ENCODE measurements around the gene C13orf46. TPM values are rescaled to one million over a fixed set of nuclear protein-coding genes. Genes with fewer than 3 reads are reported as not detected.

Gene C13orf46
- 0.03 to 0.10 TPM in 2 of 3 replicates, not detected in the other for polyA plus RNA-seq
- not detected for polyA plus RNA-seq (2011; ENCODE audit: low read depth)
- polyA plus RNA-seq (2011; cell fraction: cytosol; rRNA removed): 0.04 and 0.08 TPM in 2 replicates
- polyA plus RNA-seq (2011; cell fraction: nucleus; rRNA removed): 0.32 and 0.92 TPM in 2 replicates
- polyA plus RNA-seq (2012; ENCODE audit: low replicate concordance): 0.03 and 0.06 TPM in 2 replicates
- polyA minus RNA-seq: 0.19 to 2.3 TPM (median 1.0 TPM) in 3 replicates
- not detected for polyA minus RNA-seq (2011; cell fraction: cytosol; rRNA and poly(A)+ RNA removed)
- polyA minus RNA-seq (2011; cell fraction: nucleus; rRNA and poly(A)+ RNA removed): 0.31 and 0.42 TPM in 2 replicates

DNA sequence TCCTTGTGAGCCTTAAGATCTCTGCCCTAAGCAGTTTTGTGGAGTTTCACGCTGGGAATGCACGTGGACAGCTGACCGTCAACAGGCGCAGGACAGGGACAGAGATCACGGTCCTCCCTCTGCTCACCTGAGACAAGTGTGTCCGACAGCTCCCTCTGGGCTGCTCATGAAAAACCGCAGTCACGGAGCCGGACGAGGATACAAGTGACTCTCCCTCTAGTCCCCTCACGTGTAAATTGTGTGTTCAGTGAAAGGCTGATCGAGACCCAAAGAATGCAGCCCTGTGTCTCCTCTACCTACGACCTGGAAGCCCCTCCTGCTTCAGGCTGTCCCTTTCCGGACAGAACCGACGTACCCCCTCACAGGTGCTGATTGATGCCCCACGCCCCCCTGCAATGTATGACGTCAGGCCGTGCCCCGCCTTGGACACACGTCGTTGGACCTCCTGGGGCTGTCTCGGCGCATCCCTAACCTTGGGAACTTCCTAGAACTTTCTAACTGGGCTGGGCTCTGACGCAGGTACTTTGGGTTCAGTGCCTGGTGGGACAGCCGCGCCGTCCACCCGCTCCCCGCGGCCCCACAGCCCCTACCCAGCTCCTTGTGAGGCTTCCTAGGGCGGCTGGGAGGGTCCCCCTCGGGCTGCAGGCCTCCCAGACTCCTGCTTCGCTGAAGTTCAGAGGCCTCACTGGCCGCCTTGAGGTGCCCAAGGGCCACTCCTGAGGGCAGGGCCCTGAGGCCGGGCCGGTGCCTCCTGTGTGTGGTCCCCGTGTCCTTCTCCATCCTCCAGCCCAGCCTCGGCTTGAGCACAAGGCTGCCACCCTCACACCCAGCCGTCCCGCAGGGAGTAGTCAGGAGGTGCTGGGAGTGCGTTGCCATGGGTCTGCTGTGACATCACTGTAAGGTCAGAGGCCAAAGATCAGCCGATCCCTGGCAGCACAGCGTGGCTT is at the start of gene C13orf46:
Gene C13orf46, minus strand, starts transcription at position 859 of the 947 bp plus-strand sequence. Its CDS starts 79 bp downstream, at position 780.
- dilution Hi-C loops (cut with MboI; ENCODE audit: extremely low pct_ligation_motif_present, low sequenced_read_pairs): no loop called here
- H3K36me3 ChIP-seq (ENCODE audit: control insufficient read depth in 2 of 2, extremely low read depth in 1 of 2, insufficient read depth in 2 of 2, low read length in 2 of 2): peaks cover 0 to 1% of the 10 kb centered on the region in 2 experiments
- no peaks in the 10 kb centered on the region for H3K79me2 ChIP-seq (ENCODE audit: control insufficient read depth, insufficient read depth, low read length)
- TF ChIP-seq, protein P1, sequence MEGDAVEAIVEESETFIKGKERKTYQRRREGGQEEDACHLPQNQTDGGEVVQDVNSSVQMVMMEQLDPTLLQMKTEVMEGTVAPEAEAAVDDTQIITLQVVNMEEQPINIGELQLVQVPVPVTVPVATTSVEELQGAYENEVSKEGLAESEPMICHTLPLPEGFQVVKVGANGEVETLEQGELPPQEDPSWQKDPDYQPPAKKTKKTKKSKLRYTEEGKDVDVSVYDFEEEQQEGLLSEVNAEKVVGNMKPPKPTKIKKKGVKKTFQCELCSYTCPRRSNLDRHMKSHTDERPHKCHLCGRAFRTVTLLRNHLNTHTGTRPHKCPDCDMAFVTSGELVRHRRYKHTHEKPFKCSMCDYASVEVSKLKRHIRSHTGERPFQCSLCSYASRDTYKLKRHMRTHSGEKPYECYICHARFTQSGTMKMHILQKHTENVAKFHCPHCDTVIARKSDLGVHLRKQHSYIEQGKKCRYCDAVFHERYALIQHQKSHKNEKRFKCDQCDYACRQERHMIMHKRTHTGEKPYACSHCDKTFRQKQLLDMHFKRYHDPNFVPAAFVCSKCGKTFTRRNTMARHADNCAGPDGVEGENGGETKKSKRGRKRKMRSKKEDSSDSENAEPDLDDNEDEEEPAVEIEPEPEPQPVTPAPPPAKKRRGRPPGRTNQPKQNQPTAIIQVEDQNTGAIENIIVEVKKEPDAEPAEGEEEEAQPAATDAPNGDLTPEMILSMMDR (optimal IDR thresholded peaks at IDR 0.05 in 1 of 3, IDR thresholded peaks at IDR 0.05 in 1 of 3, conservative IDR thresholded peaks at IDR 0.05 in 1 of 3; ENCODE audit: extremely low read depth in 1 of 3, insufficient read depth in 2 of 3, low read length in 3 of 3): no peak
- no peak for TF ChIP-seq EZH2 (IDR thresholded peaks at IDR 0.05; ENCODE audit: low read length)
- H3K27ac ChIP-seq (ENCODE audit: control insufficient read depth, insufficient read depth, low read length): no peak within 1 kb of the TSS
- H4K20me1 ChIP-seq (ENCODE audit: control insufficient read depth, extremely low read depth, insufficient read depth, low read length): no peaks in the 10 kb centered on the region
- no peaks in the 10 kb centered on the region for H3K9me3 ChIP-seq (ENCODE audit: control insufficient read depth, low read depth, low read length)
- no peak within 1 kb of the TSS for H3K9ac ChIP-seq (ENCODE audit: control insufficient read depth, extremely low read depth, insufficient read depth, low read length)
- no peak within 1 kb of the TSS for H3K4me2 ChIP-seq (ENCODE audit: control insufficient read depth, extremely low read depth, insufficient read depth, low read depth, low read length)
- no peak within 1 kb of the TSS for H3K4me3 ChIP-seq (ENCODE audit: control insufficient read depth in 2 of 3, extremely low read depth in 1 of 3, insufficient read depth in 2 of 3, low read depth in 1 of 3, low read length in 3 of 3)
- FAIRE-seq: no peak
- no peak within 1 kb of the TSS for H2AFZ ChIP-seq (ENCODE audit: control insufficient read depth, low read length)
- H3K9me1 ChIP-seq (ENCODE audit: control insufficient read depth, extremely low read depth, insufficient read depth, low read length): no peaks in the 10 kb centered on the region
- DNase-seq (ENCODE audit: low read depth, low spot score): no peak
- H3K4me1 ChIP-seq (ENCODE audit: control insufficient read depth, extremely low read depth, insufficient read depth, low read length): peaks cover 23% of the 10 kb centered on the region
- H3K27me3 ChIP-seq (ENCODE audit: control insufficient read depth, extremely low read depth, insufficient read depth, low read length): peaks cover 12% of the 10 kb centered on the region

DNA sequence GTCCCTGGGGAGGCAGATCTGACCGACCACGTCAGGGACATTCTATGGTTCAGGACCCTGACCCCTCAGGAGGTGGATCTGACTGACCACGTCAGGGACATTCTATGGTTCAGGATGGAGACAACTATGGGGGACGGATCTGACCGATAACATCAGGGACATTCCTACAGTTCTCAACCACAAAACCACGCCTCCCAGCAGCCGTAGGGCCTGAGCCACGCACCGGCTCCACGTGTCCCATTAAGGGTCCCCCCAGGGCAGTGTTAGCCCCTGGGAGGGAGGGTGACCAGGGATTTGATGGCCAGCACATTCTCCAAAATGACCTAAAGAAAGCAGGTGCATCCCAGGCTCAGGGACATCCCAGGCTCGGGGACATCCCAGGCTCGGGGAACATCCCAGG is 49.0 kb upstream of the C13orf46 start:
- H3K4me3 ChIP-seq (ENCODE audit: control insufficient read depth in 2 of 3, extremely low read depth in 1 of 3, insufficient read depth in 2 of 3, low read depth in 1 of 3, low read length in 3 of 3): no peak overlapping the region
- H3K4me1 ChIP-seq (ENCODE audit: control insufficient read depth, extremely low read depth, insufficient read depth, low read length): no peaks in the 10 kb centered on the region
- H3K27ac ChIP-seq (ENCODE audit: control insufficient read depth, insufficient read depth, low read length): no peak overlapping the region
- no peaks in the 10 kb centered on the region for H3K79me2 ChIP-seq (ENCODE audit: control insufficient read depth, insufficient read depth, low read length)
- no peak overlapping the region for H3K4me2 ChIP-seq (ENCODE audit: control insufficient read depth, extremely low read depth, insufficient read depth, low read depth, low read length)
- dilution Hi-C loops (cut with MboI; ENCODE audit: extremely low pct_ligation_motif_present, low sequenced_read_pairs): no loop called here
- H3K9ac ChIP-seq (ENCODE audit: control insufficient read depth, extremely low read depth, insufficient read depth, low read length): no peak overlapping the region
- no peaks in the 10 kb centered on the region for H3K27me3 ChIP-seq (ENCODE audit: control insufficient read depth, extremely low read depth, insufficient read depth, low read length)
- no peaks in the 10 kb centered on the region for H3K9me1 ChIP-seq (ENCODE audit: control insufficient read depth, extremely low read depth, insufficient read depth, low read length)
- no peak for FAIRE-seq
- DNase-seq (ENCODE audit: low read depth, low spot score): no peak
- H4K20me1 ChIP-seq (ENCODE audit: control insufficient read depth, extremely low read depth, insufficient read depth, low read length): peaks cover under 1% of the 10 kb centered on the region
- no peak overlapping the region for H2AFZ ChIP-seq (ENCODE audit: control insufficient read depth, low read length)
- TF ChIP-seq, protein P1 (optimal IDR thresholded peaks at IDR 0.05 in 1 of 3, IDR thresholded peaks at IDR 0.05 in 1 of 3, conservative IDR thresholded peaks at IDR 0.05 in 1 of 3; ENCODE audit: extremely low read depth in 1 of 3, insufficient read depth in 2 of 3, low read length in 3 of 3): no peak
- TF ChIP-seq EZH2 (IDR thresholded peaks at IDR 0.05; ENCODE audit: low read length): no peak
- no peaks in the 10 kb centered on the region for H3K9me3 ChIP-seq (ENCODE audit: control insufficient read depth, low read depth, low read length)
- H3K36me3 ChIP-seq (ENCODE audit: control insufficient read depth in 2 of 2, extremely low read depth in 1 of 2, insufficient read depth in 2 of 2, low read length in 2 of 2): peaks cover 0 to 1% of the 10 kb centered on the region in 2 experiments
